Lung (tissue), 12 donors: Measurements from ENCODE around the gene LCA5L. TPM values are rescaled to one million over a fixed set of nuclear protein-coding genes. Genes with fewer than 3 reads are reported as not detected.

ENCODE experiments used
- ATAC-seq: fragments of 200-7000 bp; cut with Tn5 transposase; one replicate; pipeline ENCODE4 v1.9.1; 2020; ENCODE audit warnings: moderate number of reproducible peaks; ENCODE audit not compliant: insufficient read depth, low FRiP score
- DNase-seq, 3 donors: peaks; one replicate each; pipeline ENCODE4 v3.0.0-alpha.2; 2013 to 2017
- H3K27ac ChIP-seq, 2 donors: one replicate each; pipeline ENCODE4 v1.5.1; 2013; ENCODE audit warnings: mild to moderate bottlenecking in 2 of 2, moderate library complexity in 2 of 2, control low read depth in 1 of 2, inconsistent platforms in 1 of 2, low read depth in 1 of 2, low read length in 1 of 2
- H3K27me3 ChIP-seq, 3 donors: one replicate each; pipeline ENCODE4 v1.5.1; 2013; ENCODE audit warnings: low read length in 2 of 3; ENCODE audit not compliant: control insufficient read depth in 3 of 3, insufficient read depth in 3 of 3
- H3K36me3 ChIP-seq, 4 donors: one replicate each; pipeline ENCODE4 v1.5.1; 2013; ENCODE audit warnings: low read length in 4 of 4, mild to moderate bottlenecking in 1 of 4, moderate library complexity in 1 of 4; ENCODE audit not compliant: control insufficient read depth in 4 of 4, insufficient read depth in 4 of 4
- H3K4me1 ChIP-seq, 5 donors: one replicate each; pipeline ENCODE4 v1.5.1; 2013; ENCODE audit warnings: low read length in 5 of 5, mild to moderate bottlenecking in 2 of 5, moderate library complexity in 1 of 5; ENCODE audit not compliant: control insufficient read depth in 5 of 5, insufficient read depth in 5 of 5
- H3K4me3 ChIP-seq: one replicate; pipeline ENCODE4 v1.5.1; 2013; ENCODE audit warnings: mild to moderate bottlenecking, control low read depth, moderate library complexity
- H3K9ac ChIP-seq, 2 donors: one replicate each; pipeline ENCODE4 v1.5.1; 2013; ENCODE audit warnings: low read length in 2 of 2, control low read depth in 1 of 2; ENCODE audit not compliant: insufficient read depth in 1 of 2
- H3K9me3 ChIP-seq, 4 donors: one replicate each; pipeline ENCODE4 v1.5.1; 2013; ENCODE audit warnings: low read length in 3 of 4, mild to moderate bottlenecking in 1 of 4, moderate library complexity in 1 of 4; ENCODE audit not compliant: control insufficient read depth in 4 of 4, insufficient read depth in 3 of 4
- WGBS, 2 donors: extraction: QIAGEN DNeasy Blood & Tissue Kit; methylation state at CpG; one replicate each; pipeline ENCODE4 v1.1.7; 2013; 5-methylcytosine and 5-hydroxymethylcytosine counted together
- polyA plus RNA-seq, 2 donors: library from polyadenylated mRNA; stranded (reverse); fragments of 200-250 nt; gene quantifications; one replicate each; pipeline ENCODE4 v1.2.1, GENCODE V29; 2013
- total RNA-seq, 2 donors: library from RNA; depleted of rRNA in 1 of 2; stranded (reverse); fragments of >200 nt in 1 of 2; gene quantifications; one replicate each; pipeline ENCODE4 v1.2.1, GENCODE V29; 2014 to 2021
- TF ChIP-seq, protein P1 (sequence below): IDR thresholded peaks from 2 replicates; pipeline ENCODE4 v1.5.1; 2012; ENCODE audit warnings: mild to moderate bottlenecking; ENCODE audit errors: control extremely low read depth, extremely low read depth
- donor health status: control.
- donor health status: control.
- donor health status: Bipolar disorder and iron deficiency.
- donor health status: healthy.
- donor health status: DM: yes; HTN: yes; CAD: no.

The LCA5L gene
- total and polyA plus RNA-seq, 4 donors, result 2.4 to 6.5 (median 3.7) TPM

DNA sequence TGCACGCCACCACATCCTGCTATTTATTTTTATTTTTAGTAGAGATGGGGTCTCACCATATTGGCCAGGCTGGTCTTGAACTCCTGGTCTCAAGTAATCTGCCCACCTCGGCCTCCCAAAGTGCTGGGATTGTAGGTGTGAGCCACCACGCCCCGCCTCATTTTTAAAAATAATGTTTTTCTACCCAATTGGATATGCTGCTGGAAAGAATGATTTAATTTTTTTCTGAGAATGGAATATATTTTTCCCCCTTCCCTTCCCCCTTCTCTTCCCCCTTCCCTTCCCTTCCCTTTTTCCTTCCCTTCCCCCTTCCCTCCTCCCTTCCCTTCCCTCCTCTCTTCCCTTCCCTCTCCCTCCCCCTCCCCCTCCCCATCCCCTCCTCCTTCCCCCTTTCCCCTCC lies 79.0 kb downstream of the LCA5L start:
- no peak for ATAC-seq
- H3K27ac ChIP-seq, result no peak overlapping the region
- H3K4me1 ChIP-seq, result no peaks in the 10 kb centered on the region
- DNase-seq, result no peak
- H3K36me3 ChIP-seq, result no peaks in the 10 kb centered on the region
- H3K9ac ChIP-seq, result no peak overlapping the region
- TF ChIP-seq, protein P1, sequence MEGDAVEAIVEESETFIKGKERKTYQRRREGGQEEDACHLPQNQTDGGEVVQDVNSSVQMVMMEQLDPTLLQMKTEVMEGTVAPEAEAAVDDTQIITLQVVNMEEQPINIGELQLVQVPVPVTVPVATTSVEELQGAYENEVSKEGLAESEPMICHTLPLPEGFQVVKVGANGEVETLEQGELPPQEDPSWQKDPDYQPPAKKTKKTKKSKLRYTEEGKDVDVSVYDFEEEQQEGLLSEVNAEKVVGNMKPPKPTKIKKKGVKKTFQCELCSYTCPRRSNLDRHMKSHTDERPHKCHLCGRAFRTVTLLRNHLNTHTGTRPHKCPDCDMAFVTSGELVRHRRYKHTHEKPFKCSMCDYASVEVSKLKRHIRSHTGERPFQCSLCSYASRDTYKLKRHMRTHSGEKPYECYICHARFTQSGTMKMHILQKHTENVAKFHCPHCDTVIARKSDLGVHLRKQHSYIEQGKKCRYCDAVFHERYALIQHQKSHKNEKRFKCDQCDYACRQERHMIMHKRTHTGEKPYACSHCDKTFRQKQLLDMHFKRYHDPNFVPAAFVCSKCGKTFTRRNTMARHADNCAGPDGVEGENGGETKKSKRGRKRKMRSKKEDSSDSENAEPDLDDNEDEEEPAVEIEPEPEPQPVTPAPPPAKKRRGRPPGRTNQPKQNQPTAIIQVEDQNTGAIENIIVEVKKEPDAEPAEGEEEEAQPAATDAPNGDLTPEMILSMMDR, result no peak
- WGBS, 2 donors, result 89 to 96% methylated on average over 4 of the region's 4 CpGs
- no peaks in the 10 kb centered on the region for H3K27me3 ChIP-seq
- no peak overlapping the region for H3K4me3 ChIP-seq
- peaks cover 0 to 2% (median 0%) of the 10 kb centered on the region in 4 donors for H3K9me3 ChIP-seq

DNA sequence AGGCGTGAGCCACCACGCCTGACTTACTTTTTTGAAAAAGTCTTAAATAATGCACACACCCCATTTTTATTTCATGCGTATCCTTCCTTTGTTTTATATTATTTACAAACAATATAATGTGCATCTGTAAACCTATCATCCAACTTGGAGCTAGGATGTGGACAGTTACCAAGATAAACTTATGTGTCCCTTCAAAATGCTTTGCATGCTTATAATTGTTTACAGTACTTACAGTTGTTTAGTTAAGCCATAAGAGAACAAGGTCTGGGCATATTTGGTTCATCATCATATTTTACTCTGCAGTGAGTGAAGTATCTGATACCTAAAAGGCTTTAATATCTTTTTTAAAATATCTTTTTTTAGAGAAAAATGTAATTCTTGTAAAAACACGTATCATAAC lies 80.6 kb downstream of the LCA5L start:
- DNase-seq (no peak), ATAC-seq (no peak)
- WGBS, 2 donors, result 75 to 92% methylated on average over 4 of the region's 4 CpGs
- H3K27ac ChIP-seq, result no peak overlapping the region
- TF ChIP-seq, protein P1, result no peak
- H3K9ac ChIP-seq, result no peak overlapping the region
- peaks cover 0 to 2% (median 0%) of the 10 kb centered on the region in 4 donors for H3K9me3 ChIP-seq
- no peaks in the 10 kb centered on the region for H3K4me1 ChIP-seq
- no peak overlapping the region for H3K4me3 ChIP-seq
- H3K27me3 ChIP-seq, result no peaks in the 10 kb centered on the region
- H3K36me3 ChIP-seq, result no peaks in the 10 kb centered on the region

DNA sequence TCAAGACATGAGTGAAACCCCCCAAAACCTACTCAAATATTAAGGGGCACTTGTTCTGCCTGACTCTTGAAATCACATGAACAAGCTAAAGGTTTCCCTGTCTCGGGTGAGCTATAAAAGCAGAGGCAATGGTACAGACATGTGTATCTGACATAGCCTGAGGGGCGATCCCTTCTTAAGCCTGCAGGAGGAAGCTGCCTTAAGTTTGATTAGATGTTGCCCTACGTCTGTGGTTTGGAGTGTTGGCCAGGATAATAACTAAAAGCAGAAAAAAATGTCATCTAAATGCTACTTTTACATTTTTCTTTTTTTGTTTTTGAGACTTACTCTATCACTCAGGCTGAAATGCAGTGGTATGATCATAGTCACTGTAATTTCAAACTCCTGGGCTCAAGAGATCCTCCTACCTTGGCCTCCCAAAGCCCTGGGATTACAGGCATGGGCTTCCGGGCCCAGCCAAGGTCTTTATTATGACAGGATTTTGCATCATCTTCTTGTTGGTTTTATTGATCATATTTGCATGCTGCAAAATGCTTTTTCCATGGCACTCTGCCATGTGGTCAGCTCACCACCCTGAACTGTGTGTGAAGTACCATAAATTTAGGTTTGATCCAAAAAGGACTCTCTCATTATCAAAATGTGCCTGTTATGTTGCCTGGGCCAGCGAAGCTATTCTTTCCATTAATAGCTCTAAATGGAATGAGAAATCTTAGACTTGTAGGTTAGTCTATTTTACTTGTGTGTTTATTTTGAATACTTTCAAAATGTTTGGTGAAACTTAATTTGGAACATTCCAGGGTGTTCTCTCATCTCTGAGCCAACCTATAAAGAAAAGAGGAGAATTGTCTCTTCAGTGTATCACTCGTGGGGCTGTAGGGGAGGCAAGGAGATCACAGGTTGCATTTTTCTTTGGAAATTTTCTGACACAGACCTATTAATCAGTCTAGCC lies 81.7 kb downstream of the LCA5L start:
- 52 to 79% methylated on average over 6 of the region's 6 CpGs for WGBS, 2 donors
- no peaks in the 10 kb centered on the region for H3K4me1 ChIP-seq
- no peak overlapping the region for H3K27ac ChIP-seq
- DNase-seq, result no peak
- no peaks in the 10 kb centered on the region for H3K27me3 ChIP-seq
- H3K9me3 ChIP-seq, result peaks cover 0 to 2% (median 0%) of the 10 kb centered on the region in 4 donors
- no peak overlapping the region for H3K4me3 ChIP-seq
- no peaks in the 10 kb centered on the region for H3K36me3 ChIP-seq
- H3K9ac ChIP-seq, result no peak overlapping the region
- TF ChIP-seq, protein P1, result no peak
- no peak for ATAC-seq
